GM19099 (cell line): Measurements from ENCODE around the gene KCNK15.

Source experiments
- POLR2A ChIP-seq: IDR thresholded peaks from 3 replicates; pipeline ENCODE4 v1.6.1; 2011; ENCODE audit warnings: low read depth; ENCODE audit not compliant: insufficient read length; ENCODE audit errors: extremely low read depth

Gene KCNK15

DNA sequence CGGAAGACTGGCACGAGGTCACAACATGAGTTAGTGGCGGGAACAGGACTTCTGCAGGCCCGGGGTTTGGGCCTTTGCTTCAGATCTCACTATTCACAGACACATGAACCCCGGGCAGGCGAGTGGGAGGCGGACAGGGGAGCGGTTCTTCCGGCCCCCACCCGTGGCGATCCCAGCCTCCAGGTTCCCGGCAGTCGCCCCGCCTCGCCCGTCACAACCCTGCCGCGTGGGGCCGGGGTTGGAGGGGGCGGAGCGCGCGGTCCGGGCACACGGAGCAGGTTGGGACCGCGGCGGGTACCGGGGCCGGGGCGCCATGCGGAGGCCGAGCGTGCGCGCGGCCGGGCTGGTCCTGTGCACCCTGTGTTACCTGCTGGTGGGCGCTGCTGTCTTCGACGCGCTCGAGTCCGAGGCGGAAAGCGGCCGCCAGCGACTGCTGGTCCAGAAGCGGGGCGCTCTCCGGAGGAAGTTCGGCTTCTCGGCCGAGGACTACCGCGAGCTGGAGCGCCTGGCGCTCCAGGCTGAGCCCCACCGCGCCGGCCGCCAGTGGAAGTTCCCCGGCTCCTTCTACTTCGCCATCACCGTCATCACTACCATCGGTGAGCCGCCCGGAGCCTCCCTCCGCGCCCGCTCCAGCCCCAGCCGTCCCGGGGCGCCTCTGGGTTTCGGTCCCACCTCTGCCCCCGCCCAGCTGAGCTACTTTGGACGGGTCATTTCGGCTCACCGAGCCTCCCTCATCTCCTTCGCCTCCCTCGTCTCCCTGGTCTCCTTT, at the start of gene KCNK15:
Gene KCNK15, plus strand, starts transcription at position 268 of the 769 bp plus-strand sequence. Its CDS starts 46 bp downstream, at position 314.
- TF ChIP-seq POLR2A: no peak

DNA sequence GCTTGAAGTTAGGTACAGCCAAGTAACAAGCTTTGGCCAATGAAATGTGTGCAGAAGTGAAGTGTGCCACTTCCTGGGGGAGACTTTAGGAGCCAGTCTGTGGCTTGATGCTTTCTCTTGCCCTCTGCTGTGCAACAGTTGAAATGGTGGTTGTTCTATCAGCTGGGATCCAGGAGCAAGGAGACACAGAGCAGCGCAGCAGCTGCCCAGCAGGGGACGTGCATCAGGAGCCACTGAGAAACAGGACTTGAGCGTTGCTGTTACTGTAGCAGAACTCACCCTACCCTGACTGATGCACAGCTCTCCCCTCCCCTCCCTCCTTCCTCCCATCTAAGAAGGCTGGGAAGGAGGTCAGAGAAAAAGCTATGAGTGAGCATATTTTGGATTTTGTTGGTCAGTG, 49.4 kb upstream of the KCNK15 start:
- no peak for TF ChIP-seq POLR2A

DNA sequence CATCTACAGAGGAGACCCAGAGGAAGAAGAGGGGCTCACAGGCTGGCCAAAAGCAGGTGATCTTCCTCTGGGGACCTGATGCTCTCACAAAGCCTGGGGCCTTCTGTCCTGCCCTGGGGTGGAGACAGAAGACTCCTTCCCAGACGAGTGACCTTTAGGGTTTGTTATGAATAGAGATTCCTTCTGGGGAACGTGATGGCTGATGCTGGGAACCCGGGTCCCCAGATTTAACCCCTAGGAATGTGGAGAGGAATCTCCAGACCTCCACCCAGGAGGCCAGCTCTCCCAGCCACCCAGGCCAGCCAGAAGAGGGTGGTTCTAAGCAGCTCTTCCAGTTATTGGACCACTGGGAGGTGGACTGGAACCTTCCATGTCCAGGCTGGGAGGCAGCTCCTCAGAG, 47.3 kb upstream of the KCNK15 start:
- TF ChIP-seq POLR2A: no peak

DNA sequence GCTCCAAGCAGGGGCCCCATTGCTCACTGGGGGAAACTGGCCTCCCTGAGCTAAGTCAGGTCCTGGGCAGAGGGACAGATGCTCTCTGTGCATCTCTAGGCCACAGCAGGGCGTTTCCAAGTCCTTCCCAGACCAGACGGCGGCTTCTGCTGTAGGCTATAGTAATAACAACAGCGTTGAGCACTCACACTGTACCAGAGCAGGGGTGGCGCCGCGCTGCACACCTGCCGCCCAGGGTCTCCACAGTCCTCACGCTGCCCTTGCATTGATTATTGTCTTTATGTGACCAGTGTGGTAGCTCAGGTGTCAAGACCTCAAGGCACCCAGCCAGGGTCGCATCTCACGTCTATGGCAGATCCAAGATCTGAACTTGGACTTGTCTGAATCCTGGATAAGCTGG, 45.4 kb upstream of the KCNK15 start:
- TF ChIP-seq POLR2A: no peak

DNA sequence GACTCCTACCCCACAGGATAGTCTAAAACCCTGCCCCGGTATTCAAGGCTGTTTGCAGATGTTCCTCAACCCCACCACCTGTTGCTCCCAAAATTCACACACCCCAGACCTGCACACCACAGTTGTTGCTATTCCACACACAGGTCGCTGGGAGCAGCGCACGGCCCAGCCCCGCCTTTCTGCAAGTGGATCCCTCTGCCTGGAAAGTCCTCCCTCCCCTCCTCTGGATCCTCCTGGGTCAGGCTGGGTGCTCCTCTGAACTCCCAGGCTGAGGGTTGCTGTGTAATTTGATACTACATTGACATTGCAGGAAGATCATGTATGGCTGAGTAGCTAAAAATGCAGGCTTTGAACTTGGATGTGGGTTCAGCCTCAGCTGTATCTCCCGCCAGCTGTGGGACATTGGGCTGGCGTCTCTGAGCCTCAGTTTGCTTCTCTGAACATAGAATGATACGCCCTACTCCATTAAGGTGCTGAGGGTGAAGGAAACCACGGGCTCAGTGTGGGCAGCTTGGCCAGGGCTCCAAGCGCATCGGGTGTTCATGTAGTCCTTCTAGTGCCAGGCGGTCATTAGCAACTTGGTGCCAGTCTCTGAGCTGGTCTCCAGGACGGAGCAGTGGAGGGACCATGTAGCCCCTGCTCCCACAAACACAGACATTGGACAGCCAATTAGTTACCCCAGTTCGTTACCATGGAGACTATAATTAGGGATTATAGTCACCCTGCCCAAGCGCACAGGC, 44.4 kb upstream of the KCNK15 start:
- no peak for TF ChIP-seq POLR2A

DNA sequence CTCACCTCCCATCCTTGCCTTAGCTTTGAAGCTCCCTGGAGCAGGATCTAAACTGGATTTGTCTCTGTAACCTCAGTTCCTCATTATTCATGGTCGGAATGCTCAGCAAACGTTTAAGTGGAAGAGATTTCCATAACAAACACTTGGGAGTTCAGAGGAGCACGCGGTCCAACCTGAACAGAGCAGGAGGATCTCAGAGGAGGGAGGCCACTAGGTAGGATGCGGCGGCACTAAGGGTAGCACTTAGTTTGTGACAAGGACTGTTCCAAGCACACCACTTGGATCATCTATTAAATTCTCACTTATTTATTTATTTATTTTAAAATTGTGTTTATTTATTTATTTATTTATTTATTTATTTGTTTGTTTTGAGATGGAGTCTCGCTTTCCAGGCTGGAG, 43.8 kb upstream of the KCNK15 start:
- TF ChIP-seq POLR2A: no peak

DNA sequence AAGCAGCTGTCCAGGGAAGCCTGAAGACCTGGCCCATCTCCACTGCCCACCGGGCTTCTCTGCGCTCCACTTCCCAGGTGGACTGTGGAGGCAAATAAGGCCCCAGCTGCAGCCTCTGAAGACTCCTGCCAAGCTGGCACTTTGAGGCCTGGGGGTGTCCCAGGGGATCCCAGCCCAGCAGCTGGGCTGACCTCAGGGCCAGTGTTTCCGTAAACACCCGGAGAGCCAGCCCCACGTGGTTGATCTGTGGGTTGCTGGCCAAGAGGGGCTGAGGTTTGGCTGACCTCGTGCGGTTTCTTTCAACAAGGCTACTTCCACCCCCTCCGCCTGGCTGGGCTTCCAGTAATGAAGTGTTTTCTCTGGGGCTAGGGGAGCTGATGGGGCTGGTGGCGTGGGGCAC, 42.9 kb upstream of the KCNK15 start:
- TF ChIP-seq POLR2A: no peak

DNA sequence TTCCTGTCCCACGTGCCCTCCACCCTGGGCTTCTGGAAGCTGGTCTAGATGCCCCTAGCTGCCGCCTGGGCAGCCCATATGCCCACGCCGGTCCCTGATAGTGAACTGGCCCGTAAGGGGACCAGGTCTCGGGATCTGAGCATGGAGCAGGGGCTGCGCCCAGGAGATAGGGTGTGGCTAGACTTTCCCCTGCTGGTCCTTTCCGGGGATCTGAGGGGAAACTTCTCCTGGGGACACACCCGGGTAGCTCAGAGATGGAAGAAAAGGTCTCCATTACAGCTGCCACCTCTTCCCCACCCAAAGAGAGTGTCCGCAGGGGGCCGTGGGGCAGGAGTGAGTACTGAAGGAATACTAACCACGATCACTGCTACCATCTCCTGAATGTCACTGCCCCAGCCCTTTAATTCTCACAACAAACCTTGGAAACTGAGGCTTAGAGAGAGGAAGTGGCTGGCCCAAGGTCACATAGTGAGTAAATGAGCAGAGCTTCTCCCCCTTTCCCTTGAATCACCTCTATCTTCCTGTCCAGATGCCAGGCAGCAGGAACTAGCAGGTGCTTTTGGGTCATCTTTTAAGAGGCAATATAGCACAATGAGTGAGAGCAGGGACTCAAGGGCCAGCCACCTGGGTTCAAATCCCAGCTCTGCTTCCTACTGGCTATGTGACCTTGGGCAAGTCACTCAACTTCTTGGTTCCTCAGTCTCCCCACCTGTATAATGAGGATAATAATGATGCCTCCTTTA, 42.3 kb upstream of the KCNK15 start:
- no peak for TF ChIP-seq POLR2A

DNA sequence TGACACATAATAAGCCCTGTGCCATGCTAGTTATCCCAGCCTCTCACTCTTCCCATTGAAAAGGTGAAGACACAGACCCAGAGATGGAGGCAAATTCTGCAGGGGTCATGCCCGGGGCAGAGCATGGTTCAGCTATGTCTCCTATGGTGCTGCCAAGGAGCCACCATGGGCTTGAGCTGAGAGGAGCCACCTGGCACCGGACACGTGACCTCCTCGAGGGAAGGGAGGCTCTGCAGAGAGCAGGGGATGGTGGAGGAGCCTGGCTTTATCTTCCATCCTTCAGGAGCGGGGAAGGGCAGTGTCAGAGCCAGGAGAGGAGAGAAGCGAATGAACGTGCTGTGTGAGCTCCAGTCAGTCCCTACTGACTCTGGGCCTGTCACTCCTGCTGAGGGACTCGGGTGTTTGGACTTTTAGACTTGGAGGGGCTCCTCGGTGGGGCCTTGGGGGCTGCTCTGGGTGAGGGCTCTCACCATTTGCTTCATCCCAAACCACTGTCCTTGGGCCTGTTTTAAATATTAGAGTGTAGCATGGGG, 41.6 kb upstream of the KCNK15 start:
- no peak for TF ChIP-seq POLR2A

DNA sequence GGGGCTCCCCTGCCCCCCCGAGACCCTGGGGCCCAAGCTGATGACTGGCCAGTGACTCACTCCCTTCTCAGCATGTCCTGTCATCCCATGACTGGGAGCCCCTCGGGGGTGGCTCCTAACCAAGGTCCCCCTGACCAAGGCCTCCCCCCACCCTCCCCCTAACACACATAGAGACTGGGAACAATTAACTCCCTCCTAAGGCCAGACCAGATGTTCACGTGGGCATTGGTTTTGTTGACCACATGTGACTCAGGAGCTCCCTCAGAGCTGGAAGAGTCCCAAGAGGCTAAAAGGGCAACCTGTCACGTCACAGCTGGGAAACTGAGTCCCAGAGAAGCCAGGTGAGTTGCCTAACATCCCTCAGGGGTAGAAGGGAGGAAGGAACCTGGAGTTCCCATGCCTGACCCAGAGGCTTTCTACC, 41.1 kb upstream of the KCNK15 start:
- no peak for TF ChIP-seq POLR2A

DNA sequence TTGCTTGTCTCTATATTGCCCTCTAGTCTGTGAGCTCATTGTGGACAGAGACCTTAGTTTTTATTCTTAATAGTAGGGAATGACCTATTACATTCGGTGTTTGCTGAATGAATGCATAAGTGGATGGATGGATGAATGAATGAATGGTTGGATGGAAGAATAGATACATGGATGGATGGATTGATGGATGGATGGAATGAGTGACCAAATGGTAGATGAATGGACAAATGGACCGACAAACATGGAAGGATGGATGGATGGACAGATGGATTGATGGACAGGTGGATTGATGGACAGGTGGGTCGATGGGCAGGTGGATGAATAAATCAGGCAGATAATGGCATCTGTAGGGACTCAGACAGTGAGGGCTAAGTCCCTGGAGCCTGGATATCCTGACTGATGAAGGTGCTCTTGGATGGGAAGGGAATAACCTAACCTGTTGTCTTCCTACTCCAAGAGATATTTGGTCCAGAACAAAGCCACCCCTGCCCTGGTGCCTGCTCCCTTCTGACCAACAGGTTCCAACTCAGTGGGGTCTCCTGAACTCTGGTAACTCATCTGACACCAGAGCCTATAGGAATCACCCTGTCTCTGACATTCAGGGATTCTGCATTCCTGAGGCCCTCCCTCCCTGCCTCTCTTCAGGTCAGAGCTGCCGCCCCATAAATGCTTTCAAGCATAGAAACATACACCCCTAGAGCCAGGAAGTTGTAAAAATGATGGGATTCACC, 40.1 kb upstream of the KCNK15 start:
- TF ChIP-seq POLR2A: no peak

DNA sequence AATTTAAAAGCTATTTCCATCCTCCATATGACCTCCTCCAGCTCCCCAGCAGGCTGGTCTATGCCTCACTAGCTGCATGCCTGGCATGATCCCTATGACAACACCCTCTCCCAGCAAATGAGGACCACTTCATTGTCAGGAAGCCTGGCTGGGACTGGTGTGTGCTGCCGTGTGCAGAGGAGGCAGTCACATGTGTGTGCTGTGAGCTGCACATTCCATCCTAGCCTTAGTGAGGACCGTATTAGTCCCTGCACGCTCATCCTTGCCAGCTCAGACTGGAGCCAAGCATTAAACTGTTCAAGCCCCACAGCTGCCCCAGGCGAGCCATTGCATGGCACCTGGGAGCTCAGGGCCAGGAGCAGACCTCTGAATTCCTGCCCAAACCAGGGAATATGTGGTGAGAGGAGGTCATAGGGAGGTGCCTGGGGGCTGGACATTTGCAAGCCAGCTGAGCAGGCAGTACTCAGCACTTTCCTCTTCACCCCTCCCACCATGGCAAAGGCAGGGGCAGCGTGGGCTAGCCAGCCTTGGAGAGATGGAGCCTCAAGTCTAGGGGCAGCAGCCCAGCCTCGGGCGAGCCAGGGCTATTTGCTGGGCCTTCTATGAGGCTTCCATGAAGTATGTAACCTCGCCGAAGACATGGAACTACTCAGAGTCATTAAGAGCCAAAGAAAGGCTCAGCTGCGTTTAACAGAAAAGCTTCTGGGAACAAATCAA, 39.2 kb upstream of the KCNK15 start:
- TF ChIP-seq POLR2A: no peak

DNA sequence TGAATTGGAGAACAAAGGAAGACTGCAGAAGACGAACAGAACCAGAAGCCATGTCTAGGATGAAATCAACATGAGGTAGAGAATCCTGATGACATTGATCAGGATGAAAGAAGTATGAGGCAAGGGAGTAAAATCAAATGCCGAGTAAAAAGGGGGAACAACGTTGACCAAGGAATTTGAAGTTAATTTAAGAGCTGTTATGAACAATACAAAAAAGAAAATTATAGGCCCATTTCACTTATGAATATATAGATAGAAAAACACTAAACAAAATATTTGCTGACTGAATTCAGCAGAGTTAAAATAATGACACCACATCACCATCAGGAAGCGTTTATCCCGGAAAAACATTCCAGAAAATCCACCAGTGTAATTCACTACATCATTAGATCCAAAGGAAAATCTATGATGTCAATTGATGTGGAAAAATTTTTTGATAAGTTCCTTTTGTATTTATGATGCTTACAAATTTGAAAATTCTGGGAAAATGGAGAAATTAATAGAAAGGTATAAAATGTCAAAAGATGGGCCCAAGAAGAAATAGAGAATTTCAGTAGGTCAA, 38.6 kb upstream of the KCNK15 start:
- TF ChIP-seq POLR2A: no peak

DNA sequence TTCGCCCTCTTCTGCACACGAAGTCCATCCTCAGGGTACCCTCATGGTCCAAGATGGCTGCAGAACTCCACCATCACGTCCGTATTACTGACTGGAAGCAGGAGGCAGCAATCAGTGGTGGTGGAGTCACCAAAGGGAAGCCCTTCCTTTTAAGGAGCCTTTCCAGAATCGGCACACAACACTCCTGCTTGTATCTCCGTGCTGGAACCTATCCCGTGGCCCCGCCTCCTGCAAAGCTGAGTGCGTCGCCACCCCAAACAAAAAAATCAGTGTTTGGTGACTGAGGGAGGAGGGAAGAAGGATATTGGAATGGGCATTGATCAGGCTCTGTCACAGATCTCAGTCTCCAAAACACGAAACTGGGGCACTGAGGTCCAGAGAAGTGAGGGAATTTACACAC, 36.3 kb upstream of the KCNK15 start:
- TF ChIP-seq POLR2A: no peak
